ENCODE results near the gene RHOBTB1.

DNA sequence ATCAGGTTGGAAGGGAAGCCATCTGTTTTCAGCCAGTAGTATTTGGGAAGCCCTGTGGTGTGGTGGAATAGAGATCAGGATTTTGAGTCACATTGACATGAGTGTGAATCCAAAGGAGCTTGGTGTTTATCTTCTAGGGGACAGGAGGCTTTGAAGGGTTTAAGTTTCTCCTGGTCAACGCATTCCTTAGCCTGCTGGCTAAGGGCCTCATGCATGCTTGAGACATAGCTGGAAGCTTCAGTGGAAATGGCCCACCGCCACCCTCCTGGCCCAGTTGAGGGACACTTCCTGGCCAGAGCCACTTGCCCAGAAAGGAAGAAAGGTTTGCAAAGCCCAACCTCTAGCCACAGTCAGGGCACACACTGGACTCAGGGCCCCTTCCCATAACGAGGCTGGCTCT, 94.8 kb downstream of the RHOBTB1 start:
- TF ChIP-seq ZNF639 (CRISPR knock-in tag; conservative IDR thresholded peaks at IDR 0.05 in 1 of 2, IDR thresholded peaks at IDR 0.05 in 1 of 2) (no peak), STAG1 (CRISPR knock-in tag; IDR thresholded peaks at IDR 0.05; ENCODE audit: borderline replicate concordance) (no peak), POLR2A (conservative IDR thresholded peaks at IDR 0.05) (no peak)

Data from K562 (cell line).